ENCODE measurements around the gene COPA.

COPA gene

DNA sequence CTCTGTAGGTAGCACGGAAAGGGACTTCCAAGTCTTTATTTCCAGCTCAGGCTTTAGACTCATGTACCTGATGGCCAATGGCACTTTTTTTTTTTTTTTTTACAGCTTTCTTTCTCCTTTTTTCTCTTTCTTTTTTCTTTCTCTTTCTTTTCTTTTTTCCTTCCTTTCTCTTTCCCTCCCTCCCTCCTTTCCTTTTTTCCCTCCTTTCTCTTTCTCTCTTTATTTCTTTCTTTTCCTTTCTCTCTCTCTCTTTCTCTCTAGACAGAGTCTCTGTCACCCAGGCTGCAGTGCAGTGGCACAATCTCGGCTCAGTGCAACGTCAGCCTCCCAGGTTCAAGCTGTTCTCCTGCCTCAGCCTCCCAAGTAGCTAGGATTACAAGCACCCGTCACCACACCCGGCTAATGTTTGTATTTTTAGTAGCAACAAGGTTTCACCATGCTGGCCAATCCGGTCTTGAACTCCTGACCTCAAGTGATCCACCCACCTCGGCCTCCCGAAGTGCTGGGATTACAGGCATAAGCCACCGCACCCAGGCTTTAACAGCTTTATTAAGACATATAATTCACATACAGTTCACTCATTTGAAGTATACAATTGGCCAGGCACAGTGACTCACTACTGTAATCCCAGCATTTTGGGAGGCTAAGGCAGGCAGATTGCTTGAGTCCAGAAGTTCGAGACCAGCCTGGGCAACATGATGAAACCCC is 75.6 kb downstream of the COPA start:
- no peak for TF ChIP-seq CTCF (IDR thresholded peaks at IDR 0.05; ENCODE audit: low read length, missing control alignments)
- no peak for DNase-seq (ENCODE audit: low read depth)

GRCh38 chr1:160264795-160265307 is 78.2 kb downstream of the COPA start:
- DNase-seq (ENCODE audit: low read depth): no peak
- no peak for TF ChIP-seq CTCF (IDR thresholded peaks at IDR 0.05; ENCODE audit: low read length, missing control alignments)
- no peak overlapping the region for H3K4me3 ChIP-seq (replicated peaks; ENCODE audit: low read depth, low read length)

More for the DNA sequence above, 75.6 kb downstream of the COPA start:
- H3K4me3 ChIP-seq (replicated peaks; ENCODE audit: low read depth, low read length): no peak overlapping the region

DNA sequence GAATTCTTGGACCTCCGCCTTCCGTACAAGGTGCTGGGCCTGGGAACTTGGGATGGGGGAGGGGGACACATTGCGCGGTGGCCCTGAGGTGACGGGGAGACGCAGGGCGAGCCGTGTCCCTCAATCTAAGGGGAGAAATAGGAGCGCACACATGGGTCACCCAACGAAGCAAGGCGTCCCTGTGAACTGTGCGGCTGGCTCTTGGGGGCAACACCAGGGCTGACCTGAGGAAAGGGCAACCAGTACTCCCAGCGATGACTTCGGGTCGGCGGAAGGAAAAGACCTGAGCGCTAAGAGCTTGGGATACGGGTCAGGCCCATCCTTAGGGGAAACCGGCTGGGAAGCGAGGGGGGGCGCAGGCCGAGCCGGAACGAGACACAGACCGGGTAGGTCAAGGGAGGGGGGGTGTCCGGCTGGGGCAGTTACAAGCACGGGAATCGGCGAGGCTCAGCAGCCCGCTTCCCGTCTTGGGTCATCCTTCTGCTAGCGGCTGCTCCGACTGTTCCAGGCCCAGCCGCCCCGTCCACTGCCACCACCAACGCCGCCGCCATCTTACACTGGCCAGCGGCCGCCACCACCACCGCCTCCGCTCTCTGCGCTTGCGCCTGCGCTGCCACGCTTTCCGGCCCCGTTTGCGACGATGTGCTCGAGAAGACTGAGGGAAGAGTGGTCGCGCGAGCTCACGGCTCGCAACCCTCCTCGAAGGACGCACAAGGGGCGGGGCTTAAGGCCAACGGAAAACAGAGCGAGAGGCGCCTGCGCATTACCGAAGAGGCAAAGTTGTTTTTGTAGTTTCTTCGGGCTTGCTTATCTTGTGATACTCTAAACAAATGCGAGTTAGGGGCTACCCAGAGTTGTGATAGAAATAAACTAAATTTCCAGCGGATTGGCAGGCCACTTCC is 80.9 kb downstream of the COPA start, which contains the start of gene DCAF8:
Gene DCAF8, minus strand, starts transcription at position 657 of the 902 bp plus-strand sequence. CDS start 18,541 bp downstream, outside the sequence.
- TF ChIP-seq CTCF (IDR thresholded peaks at IDR 0.05; ENCODE audit: low read length, missing control alignments): no peak
- DNase-seq (ENCODE audit: low read depth): peak; percentile 98

GRCh38 chr1:160261556-160261892 is 81.5 kb downstream of the COPA start:
- no peak for TF ChIP-seq CTCF (IDR thresholded peaks at IDR 0.05; ENCODE audit: low read length, missing control alignments)
- H3K4me3 ChIP-seq (replicated peaks; ENCODE audit: low read depth, low read length): peak overlapping the region; percentile 97
- DNase-seq (ENCODE audit: low read depth): peak; percentile 74

More for the DNA sequence above, 80.9 kb downstream of the COPA start, which contains the start of gene DCAF8:
- H3K4me3 ChIP-seq (replicated peaks; ENCODE audit: low read depth, low read length): peak within 1 kb of the TSS; percentile 97

- peak overlapping the region; percentile 97 for H3K4me3 ChIP-seq (replicated peaks; ENCODE audit: low read depth, low read length)
- DNase-seq (ENCODE audit: low read depth): peak; percentile 93
- TF ChIP-seq CTCF (IDR thresholded peaks at IDR 0.05; ENCODE audit: low read length, missing control alignments): no peak
These were observed 82.4 kb downstream of the COPA start for GRCh38 chr1:160260406-160261382.

- no peak for DNase-seq (ENCODE audit: low read depth)
- no peak for TF ChIP-seq CTCF (IDR thresholded peaks at IDR 0.05; ENCODE audit: low read length, missing control alignments)
- H3K4me3 ChIP-seq (replicated peaks; ENCODE audit: low read depth, low read length): no peak overlapping the region
These were observed 84.8 kb downstream of the COPA start for GRCh38 chr1:160258177-160258798.
